HG03442 (cell line): ENCODE data around the gene SLF1.
A peak's percentile ranks its signal among the peaks of the same experiment; 100 is the strongest.

ENCODE experiments used
- ATAC-seq: cut with Tn5 transposase; IDR thresholded peaks from one replicate; pipeline ENCODE4 v1.9.1; 2021; ENCODE audit warnings: mild to moderate bottlenecking, moderate library complexity; ENCODE audit not compliant: unreplicated experiment

SLF1 gene

GRCh38 chr5:94660506-94660905, 42.0 kb downstream of the SLF1 start:
- no peak for ATAC-seq

- no peak for ATAC-seq
Measured at GRCh38 chr5:94661086-94661485, 42.6 kb downstream of the SLF1 start.

- ATAC-seq: no peak
Measured at GRCh38 chr5:94667937-94668336, 49.5 kb downstream of the SLF1 start.

GRCh38 chr5:94670726-94671125, 52.3 kb downstream of the SLF1 start:
- ATAC-seq: no peak

- no peak for ATAC-seq
Measured at GRCh38 chr5:94672746-94673145, 54.3 kb downstream of the SLF1 start.

- ATAC-seq: no peak
Measured at GRCh38 chr5:94674490-94675382, 56.3 kb downstream of the SLF1 start.

GRCh38 chr5:94675965-94676618, 57.6 kb downstream of the SLF1 start:
- no peak for ATAC-seq

GRCh38 chr5:94682814-94683520, 64.5 kb downstream of the SLF1 start:
- no peak for ATAC-seq

GRCh38 chr5:94689908-94690307, 71.4 kb downstream of the SLF1 start:
- no peak for ATAC-seq

GRCh38 chr5:94690778-94691177, 72.3 kb downstream of the SLF1 start:
- no peak for ATAC-seq

GRCh38 chr5:94691291-94691690, 72.8 kb downstream of the SLF1 start:
- no peak for ATAC-seq

GRCh38 chr5:94691949-94692348, 73.5 kb downstream of the SLF1 start:
- ATAC-seq: no peak

- ATAC-seq: no peak
Measured at GRCh38 chr5:94692581-94692980, 74.1 kb downstream of the SLF1 start.

- peak; percentile 75 for ATAC-seq
Measured at GRCh38 chr5:94693043-94693822, 74.8 kb downstream of the SLF1 start.

GRCh38 chr5:94693845-94694370, 75.4 kb downstream of the SLF1 start:
- no peak for ATAC-seq

- ATAC-seq: no peak
Measured at GRCh38 chr5:94694671-94695070, 76.2 kb downstream of the SLF1 start.

GRCh38 chr5:94698197-94698596, 79.7 kb downstream of the SLF1 start:
- ATAC-seq: no peak

GRCh38 chr5:94699562-94699961, 81.1 kb downstream of the SLF1 start:
- ATAC-seq: no peak

GRCh38 chr5:94700592-94700991, 82.1 kb downstream of the SLF1 start:
- ATAC-seq: peak; percentile 90

GRCh38 chr5:94702729-94703128, 84.3 kb downstream of the SLF1 start:
- peak; percentile 48 for ATAC-seq

GRCh38 chr5:94705427-94705826, 87.0 kb downstream of the SLF1 start:
- ATAC-seq: no peak
